Endothelial cell of umbilical vein (primary cell): ENCODE measurements around the gene SRBD1. TPM values are rescaled to one million over a fixed set of nuclear protein-coding genes. Genes with fewer than 3 reads are reported as not detected.

Experiments used
- BruUV-seq: library from RNA; stranded (reverse); fragments of 400-500 nt; replicated peaks from 2 replicates; lab custom pipeline; 2021; lab: Mats Ljungman, UMichigan
- CTCF ChIA-PET: fragments of 300-600, 350-600 bp; sonication (Branson Sonifier 250); formaldehyde crosslinking; loops from one replicate; lab custom pipeline; 2021; ENCODE audit warnings: antibody characterized with exemption, inconsistent platforms; lab: Charles Lee
- POLR2A ChIA-PET: fragments of 300-600, 350-600 bp; sonication (Branson Sonifier 250); formaldehyde crosslinking; loops from one replicate; lab custom pipeline; 2021; ENCODE audit warnings: antibody characterized with exemption, inconsistent platforms; lab: Charles Lee
- DNase-seq: peaks from one replicate; pipeline ENCODE4 v3.0.0-alpha.2; 2011; ENCODE audit warnings: low read depth, low spot score
- FAIRE-seq: peaks from 2 replicates; lab custom pipeline; 2011; peaks lifted over from hg19 to GRCh38; lab: Jason Lieb, UNC
- H2AFZ ChIP-seq: 2 replicates; pipeline ENCODE4 v1.6.0; 2012; ENCODE audit warnings: low read depth, low read length, control low read depth, inconsistent platforms
- H3K27ac ChIP-seq: 2 replicates; pipeline ENCODE4 v1.5.1; 2011; ENCODE audit warnings: low read depth, mild to moderate bottlenecking, control low read depth, low read length, moderate library complexity; ENCODE audit not compliant: insufficient read depth
- H3K27me3 ChIP-seq, 2 experiments: 2 replicates each; pipeline versions ENCODE4 v1.6.0 to v1.6.1; 2011; ENCODE audit warnings: low read length in 2 of 2, mixed read lengths in 1 of 2; ENCODE audit not compliant: control insufficient read depth in 2 of 2, insufficient read depth in 2 of 2
- H3K36me3 ChIP-seq, 2 experiments: 2 replicates in 1 of 2; 3 replicates in 1 of 2; pipeline ENCODE4 v1.5.1; 2011; ENCODE audit warnings: low read length in 2 of 2, mild to moderate bottlenecking in 1 of 2, moderate library complexity in 1 of 2; ENCODE audit not compliant: control insufficient read depth in 2 of 2, insufficient read depth in 2 of 2; ENCODE audit errors: extremely low read depth in 1 of 2
- H3K4me1 ChIP-seq: 3 replicates; pipeline ENCODE4 v1.5.1; 2011; ENCODE audit warnings: mild to moderate bottlenecking, low read length; ENCODE audit not compliant: control insufficient read depth, insufficient read depth; ENCODE audit errors: extremely low read depth
- H3K4me2 ChIP-seq: 2 replicates; pipeline ENCODE4 v1.6.1; 2011; ENCODE audit warnings: low read length, control low read depth, mixed read lengths; ENCODE audit not compliant: insufficient read depth
- H3K4me3 ChIP-seq, 3 experiments: fragments of 200-600 bp in 1 of 3; sonication (generic), shearing (Covaris generic) in 1 of 3; replicated peaks in 1 of 3; 2 replicates each; pipeline ENCODE4 v1.5.1; 2011 to 2016; ENCODE audit warnings: control low read depth in 3 of 3, low read length in 3 of 3, mild to moderate bottlenecking in 2 of 3, inconsistent platforms in 1 of 3, low read depth in 1 of 3, moderate library complexity in 1 of 3; ENCODE audit not compliant: insufficient read depth in 1 of 3
- H3K79me2 ChIP-seq: 2 replicates; pipeline ENCODE4 v1.6.0; 2012; ENCODE audit warnings: low read length, inconsistent platforms; ENCODE audit not compliant: control insufficient read depth, insufficient read depth
- H3K9ac ChIP-seq: replicated peaks from 2 replicates; pipeline ENCODE3; 2011; ENCODE audit warnings: low read length, control low read depth; ENCODE audit not compliant: insufficient read depth; ENCODE audit errors: extremely low read depth
- H3K9me1 ChIP-seq: replicated peaks from 3 replicates; pipeline ENCODE4 v1.6.0; 2011; ENCODE audit warnings: mild to moderate bottlenecking, low read length; ENCODE audit not compliant: control insufficient read depth, insufficient read depth; ENCODE audit errors: extremely low read depth
- H3K9me3 ChIP-seq: replicated peaks from 2 replicates; pipeline ENCODE4 v1.5.1; 2012; ENCODE audit warnings: low read length, inconsistent platforms; ENCODE audit not compliant: control insufficient read depth, insufficient read depth
- H4K20me1 ChIP-seq: replicated peaks from 2 replicates; pipeline ENCODE3; 2011; ENCODE audit warnings: mild to moderate bottlenecking, low read length; ENCODE audit not compliant: control insufficient read depth, insufficient read depth; ENCODE audit errors: extremely low read depth
- CTCF ChIP-seq, 2 donors: IDR thresholded peaks; 1 replicate in 1 of 2; 2 replicates in 1 of 2; pipeline ENCODE4 v1.5.1; 2011; ENCODE audit warnings: low read length in 2 of 2, mild to moderate bottlenecking in 2 of 2, moderate library complexity in 2 of 2, control low read depth in 1 of 2, inconsistent platforms in 1 of 2, low read depth in 1 of 2; ENCODE audit not compliant: insufficient read depth in 1 of 2; ENCODE audit errors: extremely low read depth in 1 of 2
- EZH2 ChIP-seq: IDR thresholded peaks from 2 replicates; pipeline ENCODE4 v1.6.1; 2012; ENCODE audit warnings: borderline replicate concordance, low read depth, mild to moderate bottlenecking, moderate library complexity, low read length, inconsistent platforms; ENCODE audit not compliant: severe bottlenecking
- FOS ChIP-seq: IDR thresholded peaks from 2 replicates; pipeline ENCODE4 v1.6.1; 2011; ENCODE audit warnings: mild to moderate bottlenecking, low read length, moderate library complexity, borderline replicate concordance; ENCODE audit not compliant: insufficient read depth
- GATA2 ChIP-seq: IDR thresholded peaks from 2 replicates; pipeline ENCODE4 v1.7.0; 2011; ENCODE audit warnings: low read depth, mild to moderate bottlenecking, moderate library complexity, mixed read lengths, low read length; ENCODE audit not compliant: insufficient read length, insufficient read depth
- JUN ChIP-seq: IDR thresholded peaks from 2 replicates; pipeline ENCODE4 v1.6.1; 2011; ENCODE audit warnings: borderline replicate concordance, low read depth; ENCODE audit not compliant: insufficient read length, insufficient read depth
- MAX ChIP-seq: IDR thresholded peaks from 2 replicates; pipeline ENCODE4 v1.6.1; 2011; ENCODE audit not compliant: insufficient read depth, insufficient read length
- MYC ChIP-seq: IDR thresholded peaks from one replicate; pipeline ENCODE4 v1.6.1; 2011; ENCODE audit warnings: mild to moderate bottlenecking, low read depth, low read length
- POLR2A ChIP-seq: IDR thresholded peaks from 2 replicates; pipeline ENCODE4 v1.6.1; 2012; ENCODE audit warnings: low read depth, mild to moderate bottlenecking, control low read depth, low read length
- POLR2AphosphoS5 ChIP-seq: IDR thresholded peaks from 2 replicates; pipeline ENCODE4 v1.6.1; 2012; ENCODE audit warnings: low read depth, mild to moderate bottlenecking, control low read depth, low read length, moderate library complexity; ENCODE audit not compliant: insufficient read depth
- dilution Hi-C: fragments of 300-500 bp; cut with MboI; formaldehyde crosslinking; loops from one replicate; pipeline ENCODE4 v1.15.0; 2019; ENCODE audit warnings: low sequenced_read_pairs; ENCODE audit not compliant: extremely low pct_ligation_motif_present
- intact Hi-C: fragments of 100-400 bp; cut with micrococcal nuclease; formaldehyde crosslinking; loops from one replicate; pipeline ENCODE4 v1.10.0; 2022
- polyA plus RNA-seq, 4 experiments: library from polyadenylated mRNA; depleted of rRNA in 3 of 4; stranded (reverse) in 3 of 4; unstranded in 1 of 4; fragments of >200 nt; gene quantifications; 2 replicates each; pipeline versions ENCODE4 v1.2.1 to v1.2.3, GENCODE V29; 2011 to 2012; ENCODE audit warnings: missing spikeins in 1 of 4
- total RNA-seq: library from RNA; stranded (reverse); gene quantifications from 2 replicates; pipeline ENCODE4 v1.2.3, GENCODE V29; 2021

The SRBD1 gene
- total and polyA plus RNA-seq, 2 donors (not counting 3 experiments of a cell fraction or from before 2014, with no cell fraction given) = 3.7 to 12.5 TPM

GRCh38 chr2:45494978-45495293 is 116.1 kb downstream of the SRBD1 start:
- intact Hi-C loops = loop anchor here (1.0 to 2.0 kb wide), 4 partner anchors 83 to 514 kb away; no protein-coding TSS in a partner anchor
- ChIA-PET POLR2A (no interaction called here), CTCF (interaction anchor here (0.5 to 7.1 kb wide), 36 partner anchors 8 to 1102 kb away, joined by 3 to 315 read pairs (median 4); partner anchors contain the start of gene SIX2)
- no peaks in the 10 kb centered on the region for H3K27me3 ChIP-seq
- no peaks in the 10 kb centered on the region for H3K9me3 ChIP-seq
- H3K36me3 ChIP-seq = no peaks in the 10 kb centered on the region
- H2AFZ ChIP-seq = no peak overlapping the region
- H3K9ac ChIP-seq = no peak overlapping the region
- H3K27ac ChIP-seq = no peak overlapping the region
- peaks cover 4% of the 10 kb centered on the region for H3K4me1 ChIP-seq
- dilution Hi-C loops = no loop called here
- no TSS peak for BruUV-seq
- TF ChIP-seq JUN = no peak
- no peak for TF ChIP-seq GATA2
- TF ChIP-seq FOS = no peak
- no peak for TF ChIP-seq MAX
- TF ChIP-seq POLR2AphosphoS5 = no peak
- TF ChIP-seq CTCF (IDR thresholded peaks at IDR 0.05; ENCODE audit: extremely low read depth in 1 of 2, insufficient read depth in 1 of 2, low read depth in 1 of 2, low read length in 2 of 2) = no peak
- no peak for TF ChIP-seq POLR2A
- no peak for TF ChIP-seq EZH2
- TF ChIP-seq MYC = no peak
- no peaks in the 10 kb centered on the region for H3K9me1 ChIP-seq
- FAIRE-seq (no peak), DNase-seq (no peak)
- no peak overlapping the region for H3K4me2 ChIP-seq
- no peak overlapping the region for H3K4me3 ChIP-seq
- H3K79me2 ChIP-seq = no peaks in the 10 kb centered on the region
- H4K20me1 ChIP-seq = no peaks in the 10 kb centered on the region
